ENCODE measurements around the gene DPYD. TPM values are rescaled to one million over a fixed set of nuclear protein-coding genes. Genes with fewer than 3 reads are reported as not detected.

The DPYD gene
- total and polyA plus RNA-seq, 9 of the 15 experiments (the other 6 are each of a cell fraction or from before 2014, with no cell fraction given), result 0.03 to 0.25 (median 0.08) TPM; not detected in 2

GRCh38 chr1:97668945-97669344 lies 251.9 kb downstream of the DPYD start:
- H3K4me2 ChIP-seq (ENCODE audit: insufficient read depth, low read length), result no peak overlapping the region
- no peaks in the 10 kb centered on the region for H3K9me1 ChIP-seq (ENCODE audit: control insufficient read depth, insufficient read depth, low read length)
- WGBS (ENCODE audit: insufficient coverage, low coverage, missing lambda C conversion rate), result 0% methylated on average over 2 of the region's 2 CpGs
- 0 out of 2 replicates have a peak, but pooled peaks cover 1% of the 10 kb centered on the region for H3K9me3 ChIP-seq (replicated peaks; ENCODE audit: control insufficient read depth, insufficient read depth, low read depth, low read length)
- H3K27me3 ChIP-seq (ENCODE audit: control insufficient read depth in 2 of 2, insufficient read depth in 2 of 2, low read length in 2 of 2), result no peaks in the 10 kb centered on the region
- no TSS peak for BruUV-seq (replicated peaks)
- intact Hi-C loops (cut with micrococcal nuclease) (no loop called here), in situ Hi-C loops (cut with MboI) (no loop called here)
- ChIA-PET CTCF (ENCODE audit: low intra/inter-chr PET ratio) (no interaction called here), POLR2A (no interaction called here)
- no peaks in the 10 kb centered on the region for H4K20me1 ChIP-seq (replicated peaks; ENCODE audit: control insufficient read depth, insufficient read depth, low read length)
- ATAC-seq (no peak), DNase-seq (ENCODE audit: extremely low read depth in 1 of 4, low spot score in 3 of 4) (no peak), FAIRE-seq (no peak)
- no peaks in the 10 kb centered on the region for H3K79me2 ChIP-seq (ENCODE audit: control insufficient read depth, insufficient read depth, low read length)
- no peak overlapping the region for H3K4me3 ChIP-seq
- no peaks in the 10 kb centered on the region for H3K36me3 ChIP-seq (ENCODE audit: control insufficient read depth, insufficient read depth, low read length)
- no peak overlapping the region for H3K27ac ChIP-seq (ENCODE audit: extremely low read depth, low read depth, low read length)
- H3K9ac ChIP-seq (ENCODE audit: insufficient read depth in 1 of 2, low read depth in 2 of 2, low read length in 2 of 2), result no peak overlapping the region
- no peak overlapping the region for H2AFZ ChIP-seq (ENCODE audit: low read depth, low read length)
- no peaks in the 10 kb centered on the region for H3K4me1 ChIP-seq (replicated peaks in 1 of 2; ENCODE audit: control insufficient read depth in 2 of 2, insufficient read depth in 2 of 2, low read length in 2 of 2)
- no peak for TF ChIP-seq ZNF699 (CRISPR knock-in tag; IDR thresholded peaks at IDR 0.05; ENCODE audit: insufficient replicate concordance)
- TF ChIP-seq MTA3 (IDR thresholded peaks at IDR 0.05; ENCODE audit: borderline replicate concordance), result no peak
- TF ChIP-seq SMARCA4 (IDR thresholded peaks at IDR 0.05), result no peak
- no peak for TF ChIP-seq MXI1 (IDR thresholded peaks at IDR 0.05; ENCODE audit: low read depth, low read length)
- TF ChIP-seq YY1 (IDR thresholded peaks at IDR 0.05; ENCODE audit: borderline replicate concordance in 1 of 3, control insufficient read depth in 1 of 3, extremely low read depth in 1 of 3, insufficient read depth in 3 of 3, insufficient read length in 1 of 3, insufficient replicate concordance in 2 of 3, low read depth in 1 of 3, low read length in 2 of 3), result no peak
- no peak for TF ChIP-seq POLR2AphosphoS2 (IDR thresholded peaks at IDR 0.05; ENCODE audit: low read length)
- TF ChIP-seq TBL1XR1 (IDR thresholded peaks at IDR 0.05; ENCODE audit: low read length in 2 of 2), result no peak
